Measurements from ENCODE around the gene SLC49A3. TPM values are rescaled to one million over a fixed set of nuclear protein-coding genes. Genes with fewer than 3 reads are reported as not detected.

SLC49A3 gene
- total and polyA plus RNA-seq, 2 of the 4 experiments (the other 2 are of a cell fraction) = under 0.01 to 0.32 TPM

GRCh38 chr4:705278-706082 lies 16.5 kb upstream of the SLC49A3 start, which contains the start of gene PCGF3:
Gene PCGF3 (plus strand): TSS chr4:705832. CDS start chr4:733681, 27,849 bp downstream.
- Histone ChIP-seq H3K9ac (ENCODE audit: low read depth, low read length) (peak within 1 kb of the TSS; percentile 80), H3K56ac (ENCODE audit: extremely low read depth, insufficient read depth, low read length) (peak within 1 kb of the TSS; percentile 77), H3K9me3 (ENCODE audit: control insufficient read depth, insufficient read depth, low read length) (no peaks in the 10 kb centered on the region), H2BK5ac (ENCODE audit: low read depth, low read length, poor library complexity, severe bottlenecking) (peak within 1 kb of the TSS; percentile 94), H3K4ac (ENCODE audit: low read depth, low read length) (peak within 1 kb of the TSS; percentile 83), H3K9me1 (ENCODE audit: insufficient read depth, low read length) (peaks cover 13% of the 10 kb centered on the region), H3K23ac (ENCODE audit: low read depth, low read length) (peak within 1 kb of the TSS; percentile 66), H2BK120ac (ENCODE audit: low read depth, low read length) (peak within 1 kb of the TSS; percentile 75; the same call in 1 of the 2 replicates), H2AFZ (replicated peaks; ENCODE audit: low read length, poor library complexity) (peak within 1 kb of the TSS; percentile 96), H3K14ac (replicated peaks; ENCODE audit: low read depth, low read length) (peak within 1 kb of the TSS; percentile 91), H3K4me2 (ENCODE audit: low read depth, low read length) (peak within 1 kb of the TSS; percentile 98), H3K79me1 (ENCODE audit: low read depth in 1 of 2, low read length in 2 of 2) (peaks cover 14 to 34% of the 10 kb centered on the region in 2 experiments; a peak in 3 of 4 replicates), H3K18ac (ENCODE audit: low read depth, low read length) (peak within 1 kb of the TSS; percentile 33; the same call in 1 of the 2 replicates), H4K91ac (ENCODE audit: insufficient read depth, low read depth, low read length) (peak within 1 kb of the TSS; percentile 79; the same call in 1 of the 2 replicates), H2BK20ac (ENCODE audit: low read depth, low read length) (no peak within 1 kb of the TSS), H3K4me1 (ENCODE audit: control insufficient read depth, insufficient read depth, low read length) (peaks cover 14% of the 10 kb centered on the region; the same call in 1 of the 2 replicates), H4K20me1 (ENCODE audit: insufficient read depth, low read length) (peaks cover 31% of the 10 kb centered on the region), H3K27me3 (ENCODE audit: control insufficient read depth, insufficient read depth, low read length) (peaks cover 6% of the 10 kb centered on the region; the same call in 1 of the 2 replicates), H3K27ac (ENCODE audit: insufficient read depth, low read length) (peak within 1 kb of the TSS; percentile 94), H4K5ac (ENCODE audit: low read depth, low read length) (peak within 1 kb of the TSS; percentile 92), H3K4me3 (ENCODE audit: insufficient read depth, low read depth, low read length) (peak within 1 kb of the TSS; percentile 97), H3K36me3 (ENCODE audit: control insufficient read depth, insufficient read depth, low read length) (peaks cover 7% of the 10 kb centered on the region), H4K8ac (ENCODE audit: low read depth in 2 of 2, low read length in 2 of 2) (peak within 1 kb of the TSS; percentile 89 to 94), H2BK15ac (ENCODE audit: low read depth, low read length) (peak within 1 kb of the TSS; percentile 56; the same call in 2 of the 3 replicates), H2AK5ac (ENCODE audit: low read depth, low read length) (peak within 1 kb of the TSS; percentile 82), H2AK9ac (replicated peaks; ENCODE audit: low read depth, low read length, poor library complexity) (peak within 1 kb of the TSS; percentile 96)
- no peak for TF ChIP-seq MXI1 (IDR thresholded peaks at IDR 0.05; ENCODE audit: borderline replicate concordance, low read depth, low read length)
- peak; percentile 74 for TF ChIP-seq POLR2A (IDR thresholded peaks at IDR 0.05; ENCODE audit: low read depth, low read length)
- no peak for TF ChIP-seq RFX5 (IDR thresholded peaks at IDR 0.05; ENCODE audit: low read depth, low read length)
- TF ChIP-seq ELK1 (IDR thresholded peaks at IDR 0.05; ENCODE audit: borderline replicate concordance, low read depth, low read length) = no peak
- no peak for TF ChIP-seq RAD21 (IDR thresholded peaks at IDR 0.05; ENCODE audit: low read length)
- DNase-seq = peak; percentile 92
- POLR2A ChIA-PET (ENCODE audit: unreplicated experiment) = interaction anchor here (0.5 kb wide), 1 partner anchor 14 kb away, joined by 3 read pairs; no protein-coding TSS in a partner anchor
- dilution Hi-C loops (cut with HindIII; ENCODE audit: low sequenced_read_pairs, unreplicated experiment) = no loop called here
- ATAC-seq (ENCODE audit: low read depth) = peak; percentile 97
- BruUV-seq (replicated peaks) = no TSS peak
- 8% methylated on average over 29 of the region's 82 CpGs; no CpG with 5 or more reads in 1 of the 2 experiments for WGBS, 2 experiments (ENCODE audit: extremely low coverage in 2 of 2, insufficient read length in 1 of 2)
- intact Hi-C loops (cut with micrococcal nuclease) = no loop called here
- in situ Hi-C loops (cut with MboI; ENCODE audit: low sequenced_read_pairs) = no loop called here
- CTCF ChIA-PET = no interaction called here
